OCI-LY1 (cell line): ENCODE data around the gene LRCH1.

ENCODE experiments used
- H2AFZ ChIP-seq: fragments of 200-600 bp; sonication (generic), shearing (Covaris generic); 2 replicates; pipeline ENCODE4 v1.6.0; 2014; ENCODE audit warnings: antibody characterized with exemption, mild to moderate bottlenecking, low read length
- H3F3A ChIP-seq: fragments of 200-600 bp; sonication (generic), shearing (Covaris generic); 2 replicates; pipeline ENCODE4 v1.6.0; 2014; ENCODE audit warnings: mild to moderate bottlenecking, antibody characterized with exemption, low read length, moderate library complexity; ENCODE audit not compliant: insufficient read depth
- H3K27ac ChIP-seq: fragments of 200-600 bp; sonication (generic); 2 replicates; pipeline ENCODE4 v1.5.1; 2014; ENCODE audit warnings: low read length, mixed run types, mild to moderate bottlenecking, low read depth; ENCODE audit not compliant: poor library complexity, severe bottlenecking
- H3K27me3 ChIP-seq: fragments of 200-600 bp; sonication (generic); 2 replicates; pipeline ENCODE4 v1.6.0; 2014; ENCODE audit warnings: antibody characterized with exemption, mild to moderate bottlenecking, low read length, moderate library complexity; ENCODE audit not compliant: insufficient read depth
- H3K36me3 ChIP-seq: fragments of 200-600 bp; sonication (generic); 2 replicates; pipeline ENCODE4 v1.6.1; 2014; ENCODE audit warnings: mild to moderate bottlenecking, antibody characterized with exemption, low read length, moderate library complexity, mixed read lengths; ENCODE audit not compliant: insufficient read depth
- H3K4me1 ChIP-seq: fragments of 200-600 bp; sonication (generic); 2 replicates; pipeline ENCODE4 v1.5.1; 2014; ENCODE audit warnings: mild to moderate bottlenecking, low read length, moderate library complexity; ENCODE audit not compliant: insufficient read depth, severe bottlenecking
- H3K4me2 ChIP-seq: fragments of 200-600 bp; sonication (generic), shearing (Covaris generic); 2 replicates; pipeline ENCODE4 v1.6.1; 2014; ENCODE audit warnings: low read length
- H3K4me3 ChIP-seq: fragments of 200-600 bp; sonication (generic); 2 replicates; pipeline ENCODE4 v1.5.1; 2014; ENCODE audit warnings: low read length, low read depth, mild to moderate bottlenecking, mixed read lengths; ENCODE audit not compliant: poor library complexity, severe bottlenecking
- H3K79me2 ChIP-seq: fragments of 200-600 bp; shearing (Covaris generic); 2 replicates; pipeline ENCODE4 v1.6.1; 2016; ENCODE audit warnings: mixed run types, low read length, mixed read lengths; ENCODE audit not compliant: insufficient read depth
- H3K9ac ChIP-seq: fragments of 200-600 bp; sonication (generic), shearing (Covaris generic); 2 replicates; pipeline ENCODE4 v1.6.1; 2014; ENCODE audit warnings: mild to moderate bottlenecking, low read length, mixed read lengths
- H3K9me2 ChIP-seq: fragments of 200-600 bp; sonication (generic), shearing (Covaris generic); 2 replicates; pipeline ENCODE4 v1.6.1; 2014; ENCODE audit warnings: low read depth, mild to moderate bottlenecking, low read length, mixed read lengths
- H3K9me3 ChIP-seq: fragments of 200-600 bp; shearing (Covaris generic); 2 replicates; pipeline ENCODE4 v1.6.1; 2014; ENCODE audit warnings: low read length, mixed read lengths
- H4K20me1 ChIP-seq: fragments of 200-600 bp; sonication (generic), shearing (Covaris generic); 2 replicates; pipeline ENCODE4 v1.6.0; 2016; ENCODE audit warnings: mild to moderate bottlenecking, low read length; ENCODE audit not compliant: insufficient read depth
- EZH2 ChIP-seq: fragments of 200-600 bp; sonication (generic), shearing (Covaris generic); IDR thresholded peaks from 2 replicates; pipeline ENCODE4 v1.8.0; 2017; ENCODE audit warnings: borderline replicate concordance, mixed run types, mild to moderate bottlenecking, antibody characterized with exemption, low read length, moderate library complexity, mixed read lengths
- TF ChIP-seq, protein P1 (sequence below): fragments of 200-600 bp; sonication (generic), shearing (Covaris generic); IDR thresholded peaks from 2 replicates; pipeline ENCODE4 v1.5.1; 2017; ENCODE audit warnings: mild to moderate bottlenecking, antibody characterized with exemption, low read length, moderate library complexity, mixed read lengths

LRCH1 gene

GRCh38 chr13:46561691-46562090 lies 8.7 kb downstream of the LRCH1 start:
- TF ChIP-seq, protein P1, sequence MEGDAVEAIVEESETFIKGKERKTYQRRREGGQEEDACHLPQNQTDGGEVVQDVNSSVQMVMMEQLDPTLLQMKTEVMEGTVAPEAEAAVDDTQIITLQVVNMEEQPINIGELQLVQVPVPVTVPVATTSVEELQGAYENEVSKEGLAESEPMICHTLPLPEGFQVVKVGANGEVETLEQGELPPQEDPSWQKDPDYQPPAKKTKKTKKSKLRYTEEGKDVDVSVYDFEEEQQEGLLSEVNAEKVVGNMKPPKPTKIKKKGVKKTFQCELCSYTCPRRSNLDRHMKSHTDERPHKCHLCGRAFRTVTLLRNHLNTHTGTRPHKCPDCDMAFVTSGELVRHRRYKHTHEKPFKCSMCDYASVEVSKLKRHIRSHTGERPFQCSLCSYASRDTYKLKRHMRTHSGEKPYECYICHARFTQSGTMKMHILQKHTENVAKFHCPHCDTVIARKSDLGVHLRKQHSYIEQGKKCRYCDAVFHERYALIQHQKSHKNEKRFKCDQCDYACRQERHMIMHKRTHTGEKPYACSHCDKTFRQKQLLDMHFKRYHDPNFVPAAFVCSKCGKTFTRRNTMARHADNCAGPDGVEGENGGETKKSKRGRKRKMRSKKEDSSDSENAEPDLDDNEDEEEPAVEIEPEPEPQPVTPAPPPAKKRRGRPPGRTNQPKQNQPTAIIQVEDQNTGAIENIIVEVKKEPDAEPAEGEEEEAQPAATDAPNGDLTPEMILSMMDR = no peak
- no peak for TF ChIP-seq EZH2
- peaks cover 7% of the 10 kb centered on the region; the same call in 1 of the 2 replicates for H4K20me1 ChIP-seq
- no peak overlapping the region for H3K27ac ChIP-seq
- no peaks in the 10 kb centered on the region for H3F3A ChIP-seq
- no peaks in the 10 kb centered on the region for H3K36me3 ChIP-seq
- H3K27me3 ChIP-seq = no peaks in the 10 kb centered on the region
- no peaks in the 10 kb centered on the region for H3K9me3 ChIP-seq
- no peak overlapping the region for H2AFZ ChIP-seq
- no peak overlapping the region for H3K9ac ChIP-seq
- H3K4me1 ChIP-seq = no peaks in the 10 kb centered on the region
- H3K4me2 ChIP-seq = no peak overlapping the region
- no peaks in the 10 kb centered on the region for H3K9me2 ChIP-seq
- H3K4me3 ChIP-seq = no peak overlapping the region
- peaks cover 10% of the 10 kb centered on the region; the same call in 1 of the 2 replicates for H3K79me2 ChIP-seq

DNA sequence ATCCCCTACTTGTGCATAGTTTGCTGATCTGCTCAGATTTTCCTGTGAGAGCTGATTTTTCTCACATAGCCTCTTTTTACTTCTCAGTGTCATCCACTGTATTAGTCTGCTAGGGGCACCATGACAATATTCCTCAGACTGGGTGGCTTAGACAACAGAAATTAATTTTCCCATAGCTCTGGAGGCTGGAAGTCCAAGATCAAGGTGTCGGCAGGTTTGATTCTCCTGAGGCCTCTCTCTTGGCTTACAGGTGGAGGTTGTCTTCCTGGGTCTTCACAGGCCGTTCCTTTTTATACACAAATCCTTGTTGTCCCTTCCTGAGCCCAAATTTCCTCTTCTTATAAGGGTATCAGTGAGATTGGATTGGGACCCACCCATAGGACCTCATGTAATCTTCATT lies 9.2 kb downstream of the LRCH1 start:
- no peaks in the 10 kb centered on the region for H3K27me3 ChIP-seq
- no peaks in the 10 kb centered on the region for H3F3A ChIP-seq
- no peaks in the 10 kb centered on the region for H3K9me3 ChIP-seq
- peaks cover 5% of the 10 kb centered on the region; the same call in 1 of the 2 replicates for H3K79me2 ChIP-seq
- H2AFZ ChIP-seq = no peak overlapping the region
- H3K27ac ChIP-seq = no peak overlapping the region
- no peak overlapping the region for H3K4me3 ChIP-seq
- peaks cover 7% of the 10 kb centered on the region; the same call in 1 of the 2 replicates for H4K20me1 ChIP-seq
- H3K36me3 ChIP-seq = no peaks in the 10 kb centered on the region
- no peaks in the 10 kb centered on the region for H3K9me2 ChIP-seq
- TF ChIP-seq, protein P1 = no peak
- TF ChIP-seq EZH2 = no peak
- no peak overlapping the region for H3K9ac ChIP-seq
- no peak overlapping the region for H3K4me2 ChIP-seq
- H3K4me1 ChIP-seq = no peaks in the 10 kb centered on the region

DNA sequence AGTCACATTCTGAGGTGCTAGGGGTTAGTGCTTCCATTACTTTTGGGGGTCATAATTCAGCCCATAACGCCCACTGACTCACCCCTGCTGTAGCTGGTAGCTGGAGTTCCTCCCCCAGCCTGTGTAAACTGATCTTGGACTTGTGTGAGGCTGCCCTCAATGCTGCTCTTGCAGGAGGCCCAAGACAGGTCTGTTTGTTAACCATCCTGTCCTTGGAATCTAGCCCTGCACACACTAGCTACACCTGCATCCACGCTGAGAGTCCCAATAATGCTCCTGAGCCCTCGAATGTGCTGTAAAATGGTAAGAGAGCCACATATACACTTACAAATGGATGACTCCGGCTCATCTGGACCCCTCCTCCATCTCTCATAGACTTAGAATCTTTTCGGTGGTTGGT lies 9.6 kb downstream of the LRCH1 start:
- Histone ChIP-seq H3K4me3 (no peak overlapping the region), H3K27me3 (no peaks in the 10 kb centered on the region), H2AFZ (no peak overlapping the region), H3K9ac (no peak overlapping the region), H3K9me2 (no peaks in the 10 kb centered on the region), H3F3A (no peaks in the 10 kb centered on the region), H3K36me3 (no peaks in the 10 kb centered on the region), H3K9me3 (no peaks in the 10 kb centered on the region), H3K4me1 (no peaks in the 10 kb centered on the region), H4K20me1 (peaks cover 7% of the 10 kb centered on the region; the same call in 1 of the 2 replicates), H3K4me2 (no peak overlapping the region), H3K79me2 (0 out of 2 replicates have a peak, but pooled peaks cover 3% of the 10 kb centered on the region), H3K27ac (no peak overlapping the region)
- TF ChIP-seq EZH2 = no peak
- TF ChIP-seq, protein P1 = no peak
